ENCODE results near the gene GLCCI1. TPM values are rescaled to one million over a fixed set of nuclear protein-coding genes. Genes with fewer than 3 reads are reported as not detected.

The GLCCI1 gene
- polyA plus RNA-seq, 1 donor (not counting 4 experiments of a cell fraction or from before 2014, with no cell fraction given), result 3.4 TPM

DNA sequence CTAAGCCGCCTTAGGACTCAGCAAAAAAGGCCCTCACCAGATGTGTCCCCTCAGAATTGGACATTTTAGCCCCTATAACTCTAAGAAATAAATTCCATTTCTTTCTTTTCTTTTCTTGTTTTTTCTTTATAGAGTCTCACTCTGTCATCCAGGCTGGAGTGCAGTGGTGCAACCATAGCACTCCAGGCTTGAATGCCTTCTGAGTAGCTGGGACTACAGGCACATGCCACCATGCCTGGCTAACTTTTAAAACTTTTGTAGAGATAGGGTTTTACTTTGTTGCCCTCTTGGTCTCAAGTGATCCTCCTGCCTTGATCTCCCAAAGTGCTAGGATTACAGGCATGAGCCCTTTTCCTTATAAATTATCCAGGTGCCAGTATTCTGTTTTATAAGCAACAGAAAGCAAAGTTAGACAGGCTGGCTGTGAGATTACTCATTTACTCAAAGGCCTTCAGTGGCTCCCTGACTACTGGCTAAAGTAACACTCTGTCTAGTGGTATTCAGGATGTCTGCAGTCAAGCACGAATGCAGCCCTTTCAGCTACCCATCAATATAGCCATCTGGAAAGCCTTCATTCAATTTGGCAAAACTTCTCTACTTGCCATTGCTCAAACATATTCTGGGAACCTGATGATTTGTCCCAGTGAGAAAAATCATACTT lies 164.7 kb downstream of the GLCCI1 start:
- Histone ChIP-seq H3K27me3 (ENCODE audit: control insufficient read depth, extremely low read depth, insufficient read depth, low read length) (no peaks in the 10 kb centered on the region), H3K9me1 (ENCODE audit: control insufficient read depth, extremely low read depth, insufficient read depth, low read length) (no peaks in the 10 kb centered on the region), H3K9me3 (ENCODE audit: control insufficient read depth, low read depth, low read length) (no peaks in the 10 kb centered on the region), H3K9ac (ENCODE audit: control insufficient read depth, extremely low read depth, insufficient read depth, low read length) (no peak overlapping the region), H4K20me1 (ENCODE audit: control insufficient read depth, extremely low read depth, insufficient read depth, low read length) (no peaks in the 10 kb centered on the region), H3K4me1 (ENCODE audit: control insufficient read depth, extremely low read depth, insufficient read depth, low read length) (no peaks in the 10 kb centered on the region), H3K4me2 (ENCODE audit: control insufficient read depth, extremely low read depth, insufficient read depth, low read depth, low read length) (no peak overlapping the region), H3K36me3 (ENCODE audit: control insufficient read depth in 2 of 2, extremely low read depth in 1 of 2, insufficient read depth in 2 of 2, low read length in 2 of 2) (no peaks in the 10 kb centered on the region), H2AFZ (ENCODE audit: control insufficient read depth, low read length) (no peak overlapping the region), H3K27ac (ENCODE audit: control insufficient read depth, insufficient read depth, low read length) (no peak overlapping the region), H3K79me2 (ENCODE audit: control insufficient read depth, insufficient read depth, low read length) (no peaks in the 10 kb centered on the region), H3K4me3 (ENCODE audit: control insufficient read depth in 2 of 3, extremely low read depth in 1 of 3, insufficient read depth in 2 of 3, low read depth in 1 of 3, low read length in 3 of 3) (no peak overlapping the region)
- no peak for TF ChIP-seq EZH2 (IDR thresholded peaks at IDR 0.05; ENCODE audit: low read length)
- TF ChIP-seq, protein P1, sequence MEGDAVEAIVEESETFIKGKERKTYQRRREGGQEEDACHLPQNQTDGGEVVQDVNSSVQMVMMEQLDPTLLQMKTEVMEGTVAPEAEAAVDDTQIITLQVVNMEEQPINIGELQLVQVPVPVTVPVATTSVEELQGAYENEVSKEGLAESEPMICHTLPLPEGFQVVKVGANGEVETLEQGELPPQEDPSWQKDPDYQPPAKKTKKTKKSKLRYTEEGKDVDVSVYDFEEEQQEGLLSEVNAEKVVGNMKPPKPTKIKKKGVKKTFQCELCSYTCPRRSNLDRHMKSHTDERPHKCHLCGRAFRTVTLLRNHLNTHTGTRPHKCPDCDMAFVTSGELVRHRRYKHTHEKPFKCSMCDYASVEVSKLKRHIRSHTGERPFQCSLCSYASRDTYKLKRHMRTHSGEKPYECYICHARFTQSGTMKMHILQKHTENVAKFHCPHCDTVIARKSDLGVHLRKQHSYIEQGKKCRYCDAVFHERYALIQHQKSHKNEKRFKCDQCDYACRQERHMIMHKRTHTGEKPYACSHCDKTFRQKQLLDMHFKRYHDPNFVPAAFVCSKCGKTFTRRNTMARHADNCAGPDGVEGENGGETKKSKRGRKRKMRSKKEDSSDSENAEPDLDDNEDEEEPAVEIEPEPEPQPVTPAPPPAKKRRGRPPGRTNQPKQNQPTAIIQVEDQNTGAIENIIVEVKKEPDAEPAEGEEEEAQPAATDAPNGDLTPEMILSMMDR (optimal IDR thresholded peaks at IDR 0.05 in 1 of 3, IDR thresholded peaks at IDR 0.05 in 1 of 3, conservative IDR thresholded peaks at IDR 0.05 in 1 of 3; ENCODE audit: extremely low read depth in 1 of 3, insufficient read depth in 2 of 3, low read length in 3 of 3), result no peak
- DNase-seq (ENCODE audit: low read depth, low spot score), result no peak
- no peak for FAIRE-seq
- dilution Hi-C loops (cut with MboI; ENCODE audit: extremely low pct_ligation_motif_present, low sequenced_read_pairs), result no loop called here

DNA sequence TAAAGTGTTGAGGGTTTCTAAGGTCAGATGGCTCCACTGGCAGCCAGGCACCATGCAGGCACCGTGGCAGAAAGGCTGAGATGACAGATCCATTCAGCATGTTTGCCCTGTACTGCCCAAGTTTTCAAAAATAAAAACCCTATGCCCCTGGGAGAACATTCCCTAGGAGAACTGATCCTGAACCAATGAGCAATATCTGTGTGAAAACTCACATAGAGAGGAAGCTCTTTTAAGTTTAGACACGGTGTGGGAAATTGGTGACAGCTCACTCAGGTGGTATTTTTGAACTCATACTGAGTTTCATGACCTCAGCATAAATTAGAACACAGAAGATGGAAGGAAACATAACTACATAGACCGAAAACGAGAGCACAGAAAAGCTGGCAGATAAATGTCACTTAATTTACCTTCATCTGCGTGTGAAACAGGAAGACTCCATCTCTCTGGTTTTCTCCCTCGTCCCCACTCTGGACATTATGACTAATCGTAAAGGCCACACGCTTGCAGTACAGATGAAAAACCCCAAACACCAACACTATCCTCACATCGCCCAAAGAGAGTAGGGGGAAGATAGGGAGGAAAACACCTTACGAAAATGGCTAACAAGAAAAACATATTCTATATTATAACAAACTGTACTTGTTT lies 165.6 kb downstream of the GLCCI1 start:
- no peak for DNase-seq (ENCODE audit: low read depth, low spot score)
- TF ChIP-seq EZH2 (IDR thresholded peaks at IDR 0.05; ENCODE audit: low read length), result no peak
- TF ChIP-seq, protein P1 (optimal IDR thresholded peaks at IDR 0.05 in 1 of 3, IDR thresholded peaks at IDR 0.05 in 1 of 3, conservative IDR thresholded peaks at IDR 0.05 in 1 of 3; ENCODE audit: extremely low read depth in 1 of 3, insufficient read depth in 2 of 3, low read length in 3 of 3), result no peak

More for the DNA sequence above, 165.6 kb downstream of the GLCCI1 start:
- no peak overlapping the region for H3K9ac ChIP-seq (ENCODE audit: control insufficient read depth, extremely low read depth, insufficient read depth, low read length)
- no peaks in the 10 kb centered on the region for H3K9me1 ChIP-seq (ENCODE audit: control insufficient read depth, extremely low read depth, insufficient read depth, low read length)
- no peaks in the 10 kb centered on the region for H3K36me3 ChIP-seq (ENCODE audit: control insufficient read depth in 2 of 2, extremely low read depth in 1 of 2, insufficient read depth in 2 of 2, low read length in 2 of 2)
- H3K4me2 ChIP-seq (ENCODE audit: control insufficient read depth, extremely low read depth, insufficient read depth, low read depth, low read length), result no peak overlapping the region
- no peak overlapping the region for H3K4me3 ChIP-seq (ENCODE audit: control insufficient read depth in 2 of 3, extremely low read depth in 1 of 3, insufficient read depth in 2 of 3, low read depth in 1 of 3, low read length in 3 of 3)
- dilution Hi-C loops (cut with MboI; ENCODE audit: extremely low pct_ligation_motif_present, low sequenced_read_pairs), result no loop called here
- no peaks in the 10 kb centered on the region for H3K9me3 ChIP-seq (ENCODE audit: control insufficient read depth, low read depth, low read length)
- no peaks in the 10 kb centered on the region for H3K4me1 ChIP-seq (ENCODE audit: control insufficient read depth, extremely low read depth, insufficient read depth, low read length)
- no peak for FAIRE-seq
- no peaks in the 10 kb centered on the region for H3K79me2 ChIP-seq (ENCODE audit: control insufficient read depth, insufficient read depth, low read length)
- H3K27me3 ChIP-seq (ENCODE audit: control insufficient read depth, extremely low read depth, insufficient read depth, low read length), result no peaks in the 10 kb centered on the region
- no peak overlapping the region for H2AFZ ChIP-seq (ENCODE audit: control insufficient read depth, low read length)
- no peak overlapping the region for H3K27ac ChIP-seq (ENCODE audit: control insufficient read depth, insufficient read depth, low read length)
- H4K20me1 ChIP-seq (ENCODE audit: control insufficient read depth, extremely low read depth, insufficient read depth, low read length), result no peaks in the 10 kb centered on the region

All from keratinocyte (primary cell).